Endometrium (tissue), 2 donors: Measurements from ENCODE around the gene CD109.
A peak's percentile ranks its signal among the peaks of the same experiment; 100 is the strongest.
"Not testable (repeated sequence)": the region's sequence is repeated elsewhere in the genome, so short reads cannot be mapped to it uniquely, and the experiment has no call there.

ENCODE experiments used
- FAIRE-seq: peaks from 2 replicates; lab custom pipeline; 2012; peaks lifted over from hg19 to GRCh38; lab: Jason Lieb, UNC
- donor health status: control.
- donor health status: control.

Gene CD109

DNA sequence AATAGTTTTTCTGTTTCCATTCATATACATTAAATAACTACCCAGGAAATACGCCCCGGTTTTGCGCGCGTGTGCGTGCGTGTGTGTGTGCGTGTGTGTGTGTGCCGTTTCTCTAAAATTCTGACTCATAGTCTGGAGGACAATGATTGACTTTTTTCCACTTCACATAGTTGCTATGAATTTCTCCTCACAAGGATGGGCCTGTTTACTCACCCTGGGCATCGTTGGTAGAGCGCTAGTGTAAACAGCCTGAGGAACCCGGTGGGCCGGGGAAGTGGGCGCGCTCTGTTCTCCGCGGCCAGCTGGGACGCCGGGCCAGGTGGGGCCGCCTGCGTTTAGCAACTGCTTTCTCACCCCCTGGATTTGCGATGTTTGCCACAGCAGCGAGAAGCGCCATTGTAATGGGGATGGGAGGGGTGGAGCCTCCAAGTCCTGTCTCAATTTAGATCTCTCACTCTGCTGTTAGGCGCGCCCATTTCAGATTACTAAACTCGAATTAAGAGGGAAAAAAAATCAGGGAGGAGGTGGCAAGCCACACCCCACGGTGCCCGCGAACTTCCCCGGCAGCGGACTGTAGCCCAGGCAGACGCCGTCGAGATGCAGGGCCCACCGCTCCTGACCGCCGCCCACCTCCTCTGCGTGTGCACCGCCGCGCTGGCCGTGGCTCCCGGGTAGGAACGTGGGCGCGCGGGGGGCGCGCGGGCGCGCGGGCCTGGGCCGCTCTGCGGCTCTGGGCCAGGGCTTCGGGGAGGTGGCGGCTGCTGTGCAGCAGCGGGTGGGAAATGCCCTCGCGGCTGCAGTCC lies at the start of gene CD109:
Gene CD109, plus strand, starts transcription at position 585 of the 803 bp plus-strand sequence. Its CDS starts 13 bp downstream, at position 598.
- no peak for FAIRE-seq

DNA sequence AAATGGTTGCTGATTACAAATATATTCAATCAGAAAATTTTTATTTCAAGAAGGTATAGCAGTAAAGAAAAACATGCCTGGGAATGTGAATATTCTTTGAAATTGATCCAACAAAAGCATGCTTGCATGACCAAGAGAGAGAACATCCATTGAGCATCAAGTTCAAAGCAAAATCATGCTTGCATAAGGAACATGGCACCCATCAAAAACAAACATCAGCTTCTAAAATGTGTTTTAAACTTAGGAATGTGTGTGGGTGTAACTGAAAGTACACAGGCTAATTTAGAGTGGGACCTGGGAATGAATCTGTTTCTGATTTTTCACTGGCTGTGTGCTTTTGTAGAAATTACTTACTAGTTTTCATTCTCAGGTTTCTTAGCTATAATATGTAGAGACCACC lies 47.8 kb upstream of the CD109 start:
- peak; percentile 12 for FAIRE-seq

DNA sequence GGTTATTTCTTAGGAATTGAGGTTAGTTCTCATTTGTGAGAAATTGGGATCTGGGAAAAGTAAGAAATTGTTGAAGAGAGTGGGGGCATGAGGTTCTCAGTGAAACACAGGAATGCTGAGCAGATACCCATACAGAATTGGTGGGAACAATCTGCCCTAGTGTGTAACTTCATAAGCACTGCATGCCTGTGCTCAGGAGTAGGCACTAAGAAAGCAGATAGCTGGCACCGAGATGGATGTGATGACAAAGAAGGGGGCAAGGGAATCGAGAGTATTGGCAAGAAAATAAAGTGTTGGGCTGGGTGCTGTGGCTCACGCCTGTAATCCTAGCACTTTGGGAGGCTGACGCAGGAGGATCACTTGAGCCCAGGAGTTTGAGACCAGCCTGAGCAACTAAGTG lies 46.2 kb upstream of the CD109 start:
- no peak for FAIRE-seq

DNA sequence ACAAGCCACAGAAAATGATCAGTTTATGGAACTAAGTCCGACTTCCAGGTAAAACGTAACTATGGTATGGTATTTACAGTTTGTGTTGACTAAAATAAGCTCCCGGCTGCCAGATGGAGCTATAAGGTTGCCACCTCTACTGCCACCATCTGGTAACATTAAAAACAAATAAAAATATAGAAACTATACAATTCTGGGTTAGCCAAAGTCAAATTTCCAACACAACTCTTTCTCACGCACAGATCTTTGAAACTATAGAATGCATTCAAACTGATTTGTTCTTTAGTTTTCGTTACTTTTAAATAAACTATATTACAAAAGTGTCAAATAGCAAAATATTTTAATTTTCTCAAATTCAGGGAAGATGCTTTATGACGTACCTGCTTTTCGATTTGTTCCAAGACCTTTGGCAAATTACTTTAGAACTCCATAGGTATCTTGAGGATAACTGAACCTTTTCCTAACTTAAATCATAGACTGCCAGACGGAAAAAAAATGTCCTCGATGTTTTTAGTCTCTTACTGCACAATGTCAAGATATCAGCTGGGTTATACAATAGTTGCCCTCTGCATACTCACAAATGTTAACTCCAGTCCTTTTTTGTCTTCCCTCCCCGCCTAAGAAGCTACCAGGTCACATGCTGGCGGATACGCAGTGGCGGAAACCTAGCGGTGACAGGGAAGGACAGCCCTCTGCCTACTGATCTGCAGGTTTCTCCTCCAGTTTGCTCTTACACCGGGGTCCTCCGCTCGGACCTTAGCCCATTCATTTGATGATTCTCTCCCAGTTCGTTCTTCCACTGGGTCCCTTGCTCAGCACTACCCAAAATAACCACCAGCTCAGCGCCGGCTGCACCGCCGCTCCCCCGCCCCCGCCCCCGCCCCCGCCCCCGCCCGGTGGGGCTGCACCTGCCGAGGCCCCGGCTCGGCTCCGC lies 43.1 kb upstream of the CD109 start:
- peak; percentile 61 for FAIRE-seq

DNA sequence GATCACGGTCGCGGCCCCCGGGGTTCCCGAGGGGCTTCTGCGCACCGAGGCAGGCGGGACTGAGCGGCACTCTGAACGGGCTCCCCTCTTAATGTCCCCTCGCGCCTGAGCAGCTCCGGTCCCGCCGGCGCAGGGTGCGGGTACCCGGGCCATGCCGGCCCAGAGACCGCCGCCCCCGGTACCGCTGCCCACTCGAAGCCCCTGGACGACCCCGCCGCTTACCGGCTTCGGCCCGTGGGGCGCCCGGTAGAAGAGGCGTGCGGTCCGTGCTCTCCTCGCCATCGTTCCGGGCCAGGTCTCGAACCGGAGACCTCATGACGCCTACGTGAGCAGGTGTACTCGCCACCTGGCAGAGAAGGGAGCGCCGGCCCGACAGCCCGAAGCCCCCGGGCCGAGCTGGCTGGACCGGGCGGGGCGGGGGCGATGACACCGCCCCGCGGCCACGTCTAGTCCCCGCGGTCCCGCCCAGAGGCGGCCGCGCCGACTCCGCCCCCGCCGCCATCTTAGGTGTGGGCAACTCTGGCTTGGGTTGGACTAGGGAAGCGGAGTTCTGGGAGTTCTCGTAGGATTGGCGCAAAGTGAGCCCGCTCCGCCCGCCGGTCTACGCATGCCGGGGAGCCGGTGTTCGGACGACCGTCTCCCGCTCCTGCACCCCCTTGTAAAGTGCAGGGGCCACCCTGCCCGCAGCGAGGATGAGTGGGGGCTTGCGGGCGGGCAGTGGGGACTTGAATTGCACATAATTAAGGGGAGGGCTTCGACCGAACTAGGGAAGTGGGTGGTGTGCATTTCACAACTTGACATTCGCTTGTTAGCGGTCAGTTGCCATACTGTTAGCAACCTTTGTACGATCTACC lies 42.2 kb upstream of the CD109 start, which contains the start of gene SLC17A5:
Gene SLC17A5, minus strand, starts transcription at position 422 of the 854 bp plus-strand sequence. Its CDS starts 106 bp downstream, at position 316.
- FAIRE-seq: no peak

DNA sequence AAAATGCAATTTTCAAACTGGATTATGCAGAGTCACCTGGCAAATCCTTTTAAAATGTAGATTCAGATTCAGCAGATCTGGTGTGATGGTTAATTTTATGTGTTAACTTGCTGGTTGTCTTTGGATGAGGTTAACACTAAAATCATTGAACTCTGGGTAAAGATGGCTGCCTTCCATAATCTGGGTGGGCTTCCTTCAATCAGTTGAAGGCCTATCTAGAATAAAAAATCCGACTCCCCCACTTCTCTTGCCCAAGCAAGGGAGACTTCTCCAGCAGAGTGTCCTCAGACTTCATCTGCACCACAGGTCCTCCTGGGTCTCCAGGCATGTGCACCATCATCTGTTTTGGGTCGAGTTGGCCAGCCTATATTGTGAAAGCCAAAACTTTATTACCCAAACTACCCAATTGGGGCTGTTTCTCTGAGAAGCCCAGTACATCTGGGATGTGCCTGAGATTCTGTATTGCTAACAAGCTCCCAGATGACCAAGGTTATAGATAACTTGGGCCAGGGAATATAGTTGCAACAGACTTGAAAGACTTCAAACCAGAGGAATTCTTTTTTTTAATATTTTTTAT lies 40.6 kb upstream of the CD109 start:
- FAIRE-seq: no peak

DNA sequence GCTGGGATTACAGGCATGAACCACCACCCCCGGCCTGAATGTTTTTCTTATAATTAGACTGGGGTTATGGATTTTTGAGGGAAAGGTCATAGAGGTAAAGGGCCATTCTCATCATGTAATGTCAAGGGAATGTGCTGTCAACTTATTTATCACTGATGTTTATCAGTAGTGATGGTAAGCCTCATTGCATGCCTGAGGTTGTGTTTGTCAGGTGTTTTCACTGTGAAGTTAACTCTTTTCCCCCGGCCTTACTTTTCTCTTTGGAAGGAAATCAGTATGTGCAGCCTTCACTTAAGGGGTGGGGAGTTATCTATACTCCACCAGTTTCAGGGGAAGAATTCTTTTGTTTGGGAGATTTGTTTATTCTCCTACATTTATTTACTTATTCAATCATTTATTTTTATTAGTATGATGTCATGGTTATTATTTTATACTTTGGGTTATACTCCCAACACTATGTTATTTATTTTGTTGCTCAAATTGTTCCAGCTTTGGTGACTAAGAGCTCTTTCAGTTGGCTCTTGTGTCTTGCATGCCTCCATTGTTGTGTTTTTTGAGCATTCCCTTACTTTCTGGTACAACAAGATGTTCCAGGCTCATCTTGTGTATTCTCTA lies 39.4 kb upstream of the CD109 start:
- FAIRE-seq: no peak

DNA sequence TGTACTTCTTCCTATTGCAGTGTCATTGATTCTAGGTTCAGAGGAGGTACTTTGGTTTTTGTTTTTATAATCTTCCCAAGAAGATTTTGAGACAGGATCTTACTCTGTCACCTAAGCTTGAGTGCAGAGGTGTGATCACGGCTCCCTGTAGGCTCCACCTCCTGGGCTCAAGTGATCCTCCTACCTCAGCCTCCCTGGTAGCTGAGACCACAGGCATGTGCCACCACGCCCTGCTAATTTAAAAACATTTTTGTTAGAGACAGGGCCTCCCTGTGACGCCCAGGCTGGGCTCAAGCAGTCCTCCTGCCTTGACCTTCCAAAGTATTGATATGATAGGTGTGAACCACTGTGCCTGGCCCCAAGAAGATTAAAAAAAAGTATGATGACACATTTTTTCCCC lies 38.8 kb upstream of the CD109 start:
- no peak for FAIRE-seq

DNA sequence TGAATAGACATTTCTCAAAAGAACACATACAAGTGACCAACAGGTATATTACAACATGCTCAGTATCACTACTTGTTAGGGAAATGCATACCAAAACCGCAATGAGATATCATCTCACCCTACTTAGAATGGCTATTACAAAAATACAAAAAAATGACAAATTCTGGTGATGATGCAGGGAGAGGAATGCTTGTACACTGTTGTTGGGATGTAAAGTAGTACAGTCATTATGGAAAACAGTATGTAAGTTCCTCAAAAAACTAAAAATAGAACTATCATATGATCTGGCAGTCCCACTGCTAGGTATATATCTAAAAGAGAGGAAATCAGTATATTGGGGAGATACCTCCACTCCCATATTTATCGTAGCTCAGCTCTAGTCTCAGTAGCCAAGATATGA lies 31.3 kb upstream of the CD109 start:
- FAIRE-seq: no peak

DNA sequence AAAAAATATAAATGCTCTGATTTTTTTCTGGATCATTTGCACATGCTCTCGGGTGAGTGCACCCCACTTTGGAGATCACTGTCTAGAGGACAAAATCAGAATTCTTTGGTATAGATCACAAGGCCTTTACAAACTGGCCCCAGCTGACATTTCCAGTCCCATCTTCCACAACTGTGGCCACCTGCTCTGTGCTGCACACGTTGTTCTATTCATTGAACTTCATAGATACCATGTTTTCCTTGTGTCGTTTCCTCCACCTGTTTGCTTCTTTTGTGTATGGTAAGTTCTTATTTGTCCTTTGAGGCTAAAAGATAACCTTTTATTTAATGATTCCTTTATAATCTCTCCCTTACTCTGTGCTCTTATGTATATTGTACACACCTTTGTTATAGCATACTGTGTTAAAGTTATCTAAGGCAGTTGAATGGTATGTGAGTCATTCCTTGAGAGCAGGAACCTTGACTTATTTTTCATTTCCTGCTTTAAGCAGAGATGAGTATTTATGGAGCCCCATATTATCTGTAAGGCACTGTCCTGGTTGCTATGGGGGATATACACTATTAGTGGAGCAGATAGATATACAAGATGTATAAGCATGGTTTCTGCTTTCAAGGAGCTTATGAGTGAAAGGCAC lies 30.2 kb upstream of the CD109 start:
- FAIRE-seq: no peak

DNA sequence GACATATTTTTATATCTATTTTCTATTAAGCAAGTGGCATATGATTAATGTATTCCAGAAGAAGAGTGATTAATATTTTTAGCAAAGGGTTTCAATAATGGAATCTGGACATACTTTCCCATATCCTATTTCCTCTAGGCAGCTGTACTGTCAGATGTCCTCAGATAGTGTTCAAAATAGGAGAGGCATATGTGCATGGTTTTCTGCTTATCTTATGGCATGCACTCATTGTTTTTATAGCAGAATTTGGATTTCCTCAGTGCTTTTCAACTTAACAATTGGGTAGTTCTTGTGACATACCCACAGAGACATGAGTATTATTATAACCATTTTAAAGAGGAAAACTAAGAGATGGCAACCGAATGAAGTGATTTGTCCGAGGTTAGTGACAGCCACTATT lies 29.6 kb upstream of the CD109 start:
- no peak for FAIRE-seq

DNA sequence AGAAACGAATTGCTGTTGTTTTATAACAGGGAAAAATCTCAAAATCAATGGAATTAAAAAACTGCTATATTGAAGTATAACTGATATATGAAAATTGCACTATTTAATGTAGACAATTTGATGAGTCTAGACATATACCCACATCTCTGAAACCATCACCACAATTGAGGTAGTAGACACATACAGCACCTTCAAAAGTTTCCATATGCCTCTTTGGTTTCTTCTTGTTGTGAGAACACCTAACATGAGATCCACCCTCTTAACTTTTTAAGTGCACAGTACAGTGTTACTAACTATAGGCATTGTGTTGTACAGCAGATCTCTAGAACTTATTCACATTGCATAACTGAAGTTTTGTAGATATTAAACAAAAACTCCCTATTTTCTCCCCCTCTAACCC lies 28.2 kb upstream of the CD109 start:
- FAIRE-seq: no peak

DNA sequence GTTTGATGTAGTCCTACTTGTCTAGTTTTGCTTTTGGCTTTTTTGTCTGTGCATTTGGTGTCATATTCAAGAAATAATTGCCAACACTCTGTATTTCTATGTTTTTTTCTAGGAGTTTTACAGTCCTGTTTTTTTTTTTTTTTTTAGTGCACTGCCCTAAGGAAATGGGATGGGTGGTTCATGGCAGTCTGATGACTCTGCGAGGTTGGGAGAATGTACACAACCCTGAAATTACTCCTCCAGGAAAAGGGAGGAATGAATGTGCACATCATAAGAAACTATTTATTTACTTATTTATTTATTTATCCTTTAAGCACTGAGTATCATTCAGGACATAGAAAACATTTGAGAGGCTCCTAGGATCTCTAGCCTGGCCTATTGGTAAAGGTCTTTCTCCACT lies 27.0 kb upstream of the CD109 start:
- FAIRE-seq: no peak

DNA sequence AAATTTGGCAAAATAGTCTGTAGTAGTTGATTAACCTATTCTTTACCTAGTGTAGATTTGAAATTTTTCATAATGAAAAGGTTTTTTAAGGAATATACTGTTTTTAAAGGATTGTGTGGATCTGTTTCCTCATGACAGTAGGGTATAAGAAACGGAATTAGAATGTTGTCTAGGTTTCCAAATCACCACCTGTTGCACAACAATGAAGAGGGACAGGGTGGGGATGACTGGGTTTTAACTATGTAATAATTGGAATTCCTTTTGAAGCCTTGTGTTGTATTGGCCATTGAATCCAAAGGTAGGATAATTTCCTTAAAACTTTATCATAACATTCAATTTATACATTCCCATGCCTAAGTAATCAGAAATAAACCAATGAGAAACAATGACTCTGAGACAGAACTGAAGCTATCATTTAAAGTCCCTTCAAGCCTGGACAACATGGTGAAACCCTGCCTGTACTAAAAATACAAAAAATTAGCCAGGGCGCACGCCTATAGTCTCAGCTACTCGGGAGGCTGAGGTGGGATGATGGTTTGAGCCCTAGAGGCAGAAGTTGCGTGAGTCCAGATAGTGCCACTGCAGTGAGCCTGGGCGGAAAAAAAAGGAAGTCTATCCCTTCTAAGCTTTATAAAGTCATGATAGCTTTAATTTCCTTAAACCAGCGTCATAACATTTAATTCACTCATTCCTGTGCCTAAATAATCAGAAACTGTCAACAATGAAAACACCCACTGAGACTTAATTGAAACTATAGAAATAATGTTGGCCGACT lies 23.9 kb upstream of the CD109 start:
- FAIRE-seq: no peak

DNA sequence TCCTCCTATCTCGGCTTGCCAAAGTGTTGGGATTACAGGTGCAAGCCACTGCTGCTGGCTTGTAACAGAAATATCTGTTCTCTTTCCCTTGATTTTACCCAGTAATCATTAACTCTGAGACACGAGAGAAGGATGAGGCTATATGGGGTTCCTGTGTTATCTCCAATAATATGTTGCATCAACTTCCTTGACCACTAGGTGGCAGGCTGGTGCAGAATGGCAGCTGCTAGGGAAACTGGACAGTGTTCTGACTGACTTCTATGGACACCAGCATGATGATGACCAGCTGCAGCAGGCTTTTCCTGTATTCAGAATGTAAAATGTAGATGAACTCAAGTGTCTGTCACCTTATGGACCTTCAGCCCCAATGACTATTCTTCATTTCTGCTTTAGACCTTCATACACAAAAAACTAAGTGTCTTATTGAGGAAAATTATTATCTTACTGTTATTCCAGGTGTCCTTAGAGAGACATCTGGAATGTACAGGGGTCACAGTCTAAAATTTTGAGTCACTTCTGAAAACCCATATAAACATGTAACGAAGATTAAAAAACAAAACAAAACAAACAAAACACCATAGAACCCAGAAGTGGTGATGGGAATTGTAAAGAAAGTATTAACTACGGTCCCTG lies 20.4 kb upstream of the CD109 start:
- FAIRE-seq: peak; percentile 23

DNA sequence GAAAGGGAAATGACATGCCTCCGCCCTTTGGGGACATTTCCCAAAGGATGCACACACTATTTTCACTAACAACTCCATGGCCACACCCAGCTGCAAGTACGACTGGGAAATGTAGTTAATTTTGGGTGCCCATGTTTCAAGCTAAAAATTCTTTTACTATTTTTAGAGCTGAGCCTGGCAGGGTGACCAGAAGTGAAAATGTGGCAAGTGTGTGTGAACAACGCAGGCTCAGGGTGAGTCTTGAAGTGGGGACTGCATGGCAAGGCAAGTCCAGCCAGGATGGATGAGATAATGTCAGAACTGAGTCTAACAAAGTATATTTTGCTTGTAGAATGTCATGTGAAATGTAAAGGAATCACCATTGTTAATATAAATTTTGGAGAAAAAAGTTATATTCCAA lies 17.0 kb upstream of the CD109 start:
- FAIRE-seq: no peak

DNA sequence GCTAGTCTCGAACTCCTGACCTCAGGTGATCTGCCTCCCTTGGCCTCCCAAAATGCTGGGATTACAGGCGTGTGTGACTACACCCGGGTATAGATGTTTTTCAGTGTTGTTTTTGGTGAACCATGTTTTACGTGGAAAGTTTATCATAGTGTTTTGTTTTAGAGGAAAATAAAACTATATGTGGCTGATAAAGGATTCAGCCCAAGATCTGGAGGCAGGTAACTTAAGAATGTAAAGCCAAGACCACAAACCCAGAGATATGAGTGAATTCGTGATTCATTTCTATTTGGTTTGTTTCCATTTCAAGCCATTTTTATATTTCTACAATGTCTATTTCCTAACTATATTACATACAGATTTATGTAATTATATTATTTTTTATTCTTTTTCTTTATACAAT lies 16.2 kb upstream of the CD109 start:
- FAIRE-seq: not testable (repeated sequence)

DNA sequence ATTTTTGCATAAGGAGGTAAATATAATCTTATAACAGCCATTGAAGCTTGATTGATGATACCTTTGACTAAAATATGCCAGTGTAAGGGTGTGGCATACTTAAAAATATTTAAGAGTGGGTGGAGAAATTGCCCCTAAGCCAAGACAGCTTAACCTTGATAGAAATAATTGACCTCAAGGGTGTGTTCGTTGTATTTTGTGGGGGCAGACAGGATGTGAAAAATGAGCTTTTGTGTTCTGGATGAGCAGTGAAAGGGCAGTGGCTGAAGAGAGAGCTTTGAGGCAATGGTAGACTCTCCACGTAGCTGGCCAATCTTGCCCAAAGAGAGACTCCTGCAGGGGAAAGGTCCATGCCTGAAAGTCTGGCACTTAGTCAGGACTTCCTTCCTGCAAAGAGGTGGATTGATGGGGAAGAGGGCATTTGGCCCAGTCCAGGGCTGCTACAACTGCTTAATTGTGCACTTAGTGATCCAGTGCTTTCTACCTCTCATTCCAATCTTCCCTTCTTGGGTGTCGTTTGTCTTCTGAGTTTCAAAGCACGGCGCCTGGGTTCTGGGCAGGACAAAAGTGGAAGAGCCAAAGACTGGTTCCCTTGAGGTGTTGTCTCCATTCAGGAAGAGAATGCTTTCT lies 15.6 kb upstream of the CD109 start:
- no peak for FAIRE-seq

DNA sequence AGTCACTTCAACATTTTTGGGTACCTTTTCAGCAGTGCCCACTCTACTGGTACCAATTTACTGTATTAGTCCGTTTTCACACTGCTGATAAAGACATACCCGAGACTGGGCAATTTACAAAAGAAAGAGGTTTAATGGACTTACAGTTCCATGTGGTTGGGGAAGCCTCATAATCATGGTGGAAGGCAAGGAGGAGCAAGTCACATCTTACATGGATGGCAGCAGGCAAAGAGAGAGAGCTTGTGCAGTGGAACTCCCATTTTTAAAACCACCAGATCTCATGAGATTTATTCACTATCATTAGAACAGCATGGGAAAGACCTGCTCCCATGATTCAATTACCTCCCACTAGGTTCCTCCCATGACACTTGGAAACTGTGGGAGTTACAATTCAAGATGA lies 12.4 kb upstream of the CD109 start:
- not testable (repeated sequence) for FAIRE-seq
